BE2C (cell line): ENCODE measurements around the gene STK39.

ENCODE experiments used
- DNase-seq: peaks from one replicate; pipeline ENCODE4 v3.0.0-alpha.2; 2020
- H3K27me3 ChIP-seq: fragments of 250-450 bp; sonication (Bioruptor Pico); 2 replicates; pipeline ENCODE4 v1.5.1; 2020; ENCODE audit warnings: mild to moderate bottlenecking
- H3K36me3 ChIP-seq: fragments of 250-450 bp; sonication (Bioruptor Pico); 2 replicates; pipeline ENCODE4 v1.5.1; 2020; ENCODE audit warnings: mild to moderate bottlenecking
- H3K4me1 ChIP-seq: fragments of 250-450 bp; sonication (Bioruptor Pico); 2 replicates; pipeline ENCODE4 v1.5.1; 2020
- H3K4me3 ChIP-seq: 2 replicates; pipeline ENCODE4 v1.5.1; 2011; ENCODE audit warnings: low read depth, low read length
- H3K9me3 ChIP-seq: fragments of 250-450 bp; sonication (Bioruptor Pico); 2 replicates; pipeline ENCODE4 v1.5.1; 2020
- TF ChIP-seq, protein P1 (sequence below): IDR thresholded peaks from 2 replicates; pipeline ENCODE4 v1.5.1; 2012; ENCODE audit warnings: mild to moderate bottlenecking, low read depth, low read length

STK39 gene

DNA sequence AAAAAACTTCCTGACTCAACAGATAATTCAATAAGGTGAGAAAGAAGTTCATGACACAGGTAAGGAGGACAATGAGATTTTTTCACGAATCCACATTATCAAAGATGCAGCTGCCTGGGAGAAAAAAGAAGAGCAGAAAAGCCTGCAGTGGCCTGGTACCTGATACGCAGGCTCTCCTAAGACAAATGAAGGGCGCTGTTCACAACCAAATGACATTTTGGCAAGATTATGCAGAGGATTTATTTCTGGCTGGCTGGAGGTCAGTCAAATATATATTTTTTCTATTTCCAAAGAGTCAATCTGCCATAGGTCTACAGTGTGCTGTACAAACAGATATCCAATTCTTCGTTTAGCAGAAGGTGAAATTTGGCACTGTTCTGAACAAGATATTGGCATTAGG is 257.3 kb downstream of the STK39 start:
- H3K27me3 ChIP-seq, result no peaks in the 10 kb centered on the region
- H3K4me1 ChIP-seq, result no peaks in the 10 kb centered on the region
- TF ChIP-seq, protein P1, sequence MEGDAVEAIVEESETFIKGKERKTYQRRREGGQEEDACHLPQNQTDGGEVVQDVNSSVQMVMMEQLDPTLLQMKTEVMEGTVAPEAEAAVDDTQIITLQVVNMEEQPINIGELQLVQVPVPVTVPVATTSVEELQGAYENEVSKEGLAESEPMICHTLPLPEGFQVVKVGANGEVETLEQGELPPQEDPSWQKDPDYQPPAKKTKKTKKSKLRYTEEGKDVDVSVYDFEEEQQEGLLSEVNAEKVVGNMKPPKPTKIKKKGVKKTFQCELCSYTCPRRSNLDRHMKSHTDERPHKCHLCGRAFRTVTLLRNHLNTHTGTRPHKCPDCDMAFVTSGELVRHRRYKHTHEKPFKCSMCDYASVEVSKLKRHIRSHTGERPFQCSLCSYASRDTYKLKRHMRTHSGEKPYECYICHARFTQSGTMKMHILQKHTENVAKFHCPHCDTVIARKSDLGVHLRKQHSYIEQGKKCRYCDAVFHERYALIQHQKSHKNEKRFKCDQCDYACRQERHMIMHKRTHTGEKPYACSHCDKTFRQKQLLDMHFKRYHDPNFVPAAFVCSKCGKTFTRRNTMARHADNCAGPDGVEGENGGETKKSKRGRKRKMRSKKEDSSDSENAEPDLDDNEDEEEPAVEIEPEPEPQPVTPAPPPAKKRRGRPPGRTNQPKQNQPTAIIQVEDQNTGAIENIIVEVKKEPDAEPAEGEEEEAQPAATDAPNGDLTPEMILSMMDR, result no peak
- H3K9me3 ChIP-seq, result no peaks in the 10 kb centered on the region
- no peak overlapping the region for H3K4me3 ChIP-seq
- no peaks in the 10 kb centered on the region for H3K36me3 ChIP-seq
- no peak for DNase-seq

DNA sequence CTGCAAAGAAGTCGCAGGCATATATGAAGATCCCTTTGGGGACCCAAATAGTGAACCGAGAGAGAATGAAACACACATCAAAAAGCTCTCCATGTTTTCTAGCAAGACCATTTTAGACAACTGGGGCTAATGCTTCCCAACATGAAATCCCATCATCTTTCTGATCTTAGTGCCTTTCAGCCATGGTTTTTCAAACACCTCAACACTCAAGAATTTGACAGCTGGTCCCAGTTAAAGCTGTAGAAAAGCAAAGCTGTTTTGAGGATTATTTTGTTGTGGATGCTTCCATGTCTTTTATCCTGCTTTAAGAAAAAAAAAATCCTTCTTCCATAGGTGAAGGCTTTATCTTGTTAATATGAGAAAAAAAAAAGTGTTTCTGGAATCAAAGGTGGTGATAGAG is 259.1 kb downstream of the STK39 start:
- H3K4me1 ChIP-seq, result no peaks in the 10 kb centered on the region
- H3K9me3 ChIP-seq, result no peaks in the 10 kb centered on the region
- no peaks in the 10 kb centered on the region for H3K36me3 ChIP-seq
- no peak overlapping the region for H3K4me3 ChIP-seq
- TF ChIP-seq, protein P1, result no peak
- no peaks in the 10 kb centered on the region for H3K27me3 ChIP-seq
- no peak for DNase-seq

- no peaks in the 10 kb centered on the region for H3K36me3 ChIP-seq
- H3K9me3 ChIP-seq, result no peaks in the 10 kb centered on the region
- TF ChIP-seq, protein P1, result no peak
- no peak overlapping the region for H3K4me3 ChIP-seq
- no peaks in the 10 kb centered on the region for H3K27me3 ChIP-seq
- H3K4me1 ChIP-seq, result no peaks in the 10 kb centered on the region
- DNase-seq, result no peak
Observed at GRCh38 chr2:167987558-167987957, 259.8 kb downstream of the STK39 start.

- H3K36me3 ChIP-seq, result no peaks in the 10 kb centered on the region
- H3K27me3 ChIP-seq, result no peaks in the 10 kb centered on the region
- TF ChIP-seq, protein P1, result no peak
- no peak for DNase-seq
- no peak overlapping the region for H3K4me3 ChIP-seq
- no peaks in the 10 kb centered on the region for H3K4me1 ChIP-seq
- no peaks in the 10 kb centered on the region for H3K9me3 ChIP-seq
Observed at GRCh38 chr2:167987026-167987425, 260.4 kb downstream of the STK39 start.

GRCh38 chr2:167986223-167986622 is 261.2 kb downstream of the STK39 start:
- Histone ChIP-seq H3K27me3 (no peaks in the 10 kb centered on the region), H3K4me3 (no peak overlapping the region), H3K36me3 (no peaks in the 10 kb centered on the region), H3K4me1 (no peaks in the 10 kb centered on the region), H3K9me3 (no peaks in the 10 kb centered on the region)
- DNase-seq, result no peak
- TF ChIP-seq, protein P1, result no peak

GRCh38 chr2:167981945-167982344 is 265.4 kb downstream of the STK39 start:
- TF ChIP-seq, protein P1, result no peak
- H3K9me3 ChIP-seq, result no peaks in the 10 kb centered on the region
- no peaks in the 10 kb centered on the region for H3K27me3 ChIP-seq
- H3K36me3 ChIP-seq, result no peaks in the 10 kb centered on the region
- H3K4me1 ChIP-seq, result no peaks in the 10 kb centered on the region
- no peak overlapping the region for H3K4me3 ChIP-seq
- no peak for DNase-seq
